Sigmoid colon (tissue), 7 donors: ENCODE measurements around the gene RNF10. TPM values are rescaled to one million over a fixed set of nuclear protein-coding genes. Genes with fewer than 3 reads are reported as not detected.
"Not testable (repeated sequence)": the region's sequence is repeated elsewhere in the genome, so short reads cannot be mapped to it uniquely, and the experiment has no call there.

Experiments
- DNase-seq: peaks from one replicate; pipeline ENCODE4 v3.0.0-alpha.2; 2019
- H3K27ac ChIP-seq, 4 donors: fragments of 200-600 bp; sonication (generic); one replicate each; pipeline ENCODE4 v1.5.1; 2016 to 2019; ENCODE audit warnings: mild to moderate bottlenecking in 1 of 4
- H3K27me3 ChIP-seq, 3 donors: fragments of 200-600 bp; sonication (generic); one replicate each; pipeline ENCODE4 v1.5.1; 2019; ENCODE audit warnings: mild to moderate bottlenecking in 1 of 3
- H3K36me3 ChIP-seq, 4 donors: fragments of 200-600 bp; sonication (generic); one replicate each; pipeline ENCODE4 v1.5.1; 2016 to 2019
- H3K4me1 ChIP-seq, 4 donors: fragments of 200-600 bp; sonication (generic); one replicate each; pipeline ENCODE4 v1.5.1; 2017 to 2019
- H3K4me3 ChIP-seq, 4 donors: fragments of 200-600 bp; sonication (generic); one replicate each; pipeline ENCODE4 v1.5.1; 2017 to 2019; ENCODE audit warnings: mild to moderate bottlenecking in 2 of 4, moderate library complexity in 1 of 4
- H3K9me3 ChIP-seq, 4 donors: fragments of 200-600 bp in 3 of 4; sonication (generic) in 3 of 4; one replicate each; pipeline versions ENCODE4 v1.5.1 to v1.6.1; 2013 to 2019
- CTCF ChIP-seq, 4 experiments: fragments of 450-650 bp in 3 of 4; fragments of 200-600 bp in 1 of 4; IDR thresholded peaks; one replicate each; pipeline ENCODE4 v1.5.1; 2016 to 2019; ENCODE audit warnings: antibody characterized with exemption in 4 of 4, mild to moderate bottlenecking in 3 of 4, moderate library complexity in 2 of 4
- EP300 ChIP-seq, 4 donors: sonication (generic); formaldehyde crosslinking; IDR thresholded peaks; one replicate each; pipeline ENCODE4 v1.6.1; 2017; ENCODE audit warnings: antibody characterized with exemption in 4 of 4
- POLR2A ChIP-seq, 2 donors: fragments of 450-650 bp; IDR thresholded peaks; one replicate each; pipeline ENCODE4 v1.6.1; 2016; ENCODE audit warnings: antibody characterized with exemption in 2 of 2, mild to moderate bottlenecking in 2 of 2, moderate library complexity in 2 of 2
- POLR2AphosphoS5 ChIP-seq, 4 donors: sonication (generic); formaldehyde crosslinking; IDR thresholded peaks; one replicate each; pipeline ENCODE4 v1.6.1; 2017; ENCODE audit warnings: antibody characterized with exemption in 4 of 4
- WGBS, 2 donors: extraction: QIAGEN DNeasy Blood & Tissue Kit; methylation state at CpG; one replicate each; pipeline ENCODE4 v1.1.7; 2013; 5-methylcytosine and 5-hydroxymethylcytosine counted together
- intact Hi-C: fragments of 100-400 bp; cut with DNase I; formaldehyde crosslinking; loops from one replicate; pipeline ENCODE4 v1.15.1; 2023
- polyA plus RNA-seq, 3 donors: library from polyadenylated mRNA; stranded (reverse); fragments of 200-250 nt; gene quantifications; one replicate each; pipeline ENCODE4 v1.2.3, GENCODE V29; 2013
- total RNA-seq, 4 donors: library from RNA; depleted of rRNA; stranded (reverse); fragments of >200 nt; gene quantifications; one replicate each; pipeline ENCODE4 v1.1.0, GENCODE V29; 2016
- donor health status: healthy with polysubstance abuse.
- donor health status: Bipolar disorder and iron deficiency.
- donor health status: healthy.

RNF10 gene
- total RNA-seq (100 to 1,000 TPM; 106 to 165 (median 110) TPM), polyA plus RNA-seq (100 to 1,000 TPM; 115 to 177 (median 141) TPM)

- intact Hi-C loops = loop anchor here (10.0 kb wide), 1 partner anchor 99 kb away; the partner anchor contains the start of gene COX6A1
- no peaks in the 10 kb centered on the region for H3K9me3 ChIP-seq
- peak within 1 kb of the TSS; percentile 93 to 99 (median 96) for H3K27ac ChIP-seq
- H3K4me3 ChIP-seq = peak within 1 kb of the TSS; percentile 69 to 98 (median 90)
- H3K4me1 ChIP-seq = peaks cover 0 to 55% (median 45%) of the 10 kb centered on the region in 4 donors
- WGBS, 2 donors = 0 to 1% methylated on average over 43 of the region's 43 CpGs
- H3K36me3 ChIP-seq = no peaks in the 10 kb centered on the region
- H3K27me3 ChIP-seq = no peaks in the 10 kb centered on the region
- peak; percentile 97 to 98 for TF ChIP-seq POLR2A (IDR thresholded peaks at IDR 0.05)
- TF ChIP-seq EP300 (IDR thresholded peaks at IDR 0.05) = no peak
- TF ChIP-seq POLR2AphosphoS5 (IDR thresholded peaks at IDR 0.05) = peak; percentile 99 to 100 (median 100)
- DNase-seq = peak; percentile 87
Observed at GRCh38 chr12:120534203-120534702, at the start of gene RNF10. Gene RNF10 (plus strand): TSS chr12:120534356. CDS start chr12:120534812, 456 bp downstream.

- no peak overlapping the region for H3K4me3 ChIP-seq
- 88 to 91% methylated on average over 7 of the region's 7 CpGs for whole genome bisulfite sequencing, 2 donors
- no peaks in the 10 kb centered on the region for H3K27me3 ChIP-seq
- H3K9me3 ChIP-seq = no peaks in the 10 kb centered on the region
- no peak overlapping the region for H3K27ac ChIP-seq
- no peak for DNase-seq
- TF ChIP-seq POLR2A (IDR thresholded peaks at IDR 0.05) (no peak), POLR2AphosphoS5 (IDR thresholded peaks at IDR 0.05) (no peak), CTCF (IDR thresholded peaks at IDR 0.05) (no peak), EP300 (IDR thresholded peaks at IDR 0.05) (no peak)
- peaks cover 0 to 9% (median 0%) of the 10 kb centered on the region in 4 donors for H3K36me3 ChIP-seq
- H3K4me1 ChIP-seq = no peaks in the 10 kb centered on the region
- intact Hi-C loops = no loop called here
Observed at GRCh38 chr12:120485961-120486881, 47.9 kb upstream of the RNF10 start.

- H3K9me3 ChIP-seq, H3K4me3 ChIP-seq, H3K27me3 ChIP-seq, intact Hi-C loops, DNase-seq, H3K27ac ChIP-seq, H3K4me1 ChIP-seq: not testable (repeated sequence)
- WGBS, 2 donors = 93 to 95% methylated on average over 7 of the region's 7 CpGs
- H3K36me3 ChIP-seq = peaks cover 0 to 12% (median 0%) of the 10 kb centered on the region in 4 donors
Observed at GRCh38 chr12:120487552-120487951, 46.6 kb upstream of the RNF10 start.

- intact Hi-C loops = no loop called here
- DNase-seq = no peak
- no peaks in the 10 kb centered on the region for H3K4me1 ChIP-seq
- no peak overlapping the region for H3K27ac ChIP-seq
- H3K27me3 ChIP-seq = no peaks in the 10 kb centered on the region
- WGBS, 2 donors = 77 to 78% methylated on average over 5 of the region's 5 CpGs
- TF ChIP-seq EP300 (IDR thresholded peaks at IDR 0.05) (no peak), POLR2AphosphoS5 (IDR thresholded peaks at IDR 0.05) (no peak), CTCF (IDR thresholded peaks at IDR 0.05) (no peak), POLR2A (IDR thresholded peaks at IDR 0.05) (no peak)
- H3K9me3 ChIP-seq = no peaks in the 10 kb centered on the region
- peaks cover 0 to 12% (median 0%) of the 10 kb centered on the region in 4 donors for H3K36me3 ChIP-seq
- H3K4me3 ChIP-seq = no peak overlapping the region
Observed at GRCh38 chr12:120488057-120488640, 46.0 kb upstream of the RNF10 start.

GRCh38 chr12:120489018-120489417, 45.1 kb upstream of the RNF10 start:
- WGBS, 2 donors = 23 to 77% methylated on average over 4 of the region's 4 CpGs
- Histone ChIP-seq H3K4me1 (no peaks in the 10 kb centered on the region), H3K36me3 (peaks cover 0 to 12% (median 0%) of the 10 kb centered on the region in 4 donors), H3K9me3 (no peaks in the 10 kb centered on the region), H3K27ac (no peak overlapping the region), H3K4me3 (no peak overlapping the region), H3K27me3 (no peaks in the 10 kb centered on the region)
- TF ChIP-seq POLR2A (IDR thresholded peaks at IDR 0.05) (no peak), EP300 (IDR thresholded peaks at IDR 0.05) (no peak), CTCF (IDR thresholded peaks at IDR 0.05) (no peak), POLR2AphosphoS5 (IDR thresholded peaks at IDR 0.05) (no peak)
- no peak for DNase-seq
- intact Hi-C loops = no loop called here
